ENCODE data around the gene DSCAM.

Gene DSCAM

DNA sequence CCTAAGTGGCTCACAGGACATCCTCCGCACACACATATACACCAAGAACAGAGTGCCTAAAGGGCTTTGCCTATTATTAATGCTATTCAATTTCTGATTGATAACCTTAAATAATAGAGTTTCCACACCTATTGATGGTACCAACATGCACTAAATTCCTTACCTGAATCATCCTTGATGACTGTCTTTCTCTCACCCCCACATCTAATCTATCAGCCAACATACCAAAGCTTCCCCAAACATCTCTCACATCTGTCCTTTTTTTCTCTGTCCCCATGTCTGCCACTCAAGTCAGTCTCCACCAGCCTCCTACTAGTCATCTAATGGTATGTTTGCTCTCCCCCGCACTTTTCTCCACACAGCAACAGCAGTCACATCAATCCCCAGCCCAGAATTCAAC lies 174.4 kb downstream of the DSCAM start:
- H3K4me3 ChIP-seq (ENCODE audit: low read depth, low read length) = no peak overlapping the region
- no peak for DNase-seq (ENCODE audit: low read depth)
- TF ChIP-seq, protein P1, sequence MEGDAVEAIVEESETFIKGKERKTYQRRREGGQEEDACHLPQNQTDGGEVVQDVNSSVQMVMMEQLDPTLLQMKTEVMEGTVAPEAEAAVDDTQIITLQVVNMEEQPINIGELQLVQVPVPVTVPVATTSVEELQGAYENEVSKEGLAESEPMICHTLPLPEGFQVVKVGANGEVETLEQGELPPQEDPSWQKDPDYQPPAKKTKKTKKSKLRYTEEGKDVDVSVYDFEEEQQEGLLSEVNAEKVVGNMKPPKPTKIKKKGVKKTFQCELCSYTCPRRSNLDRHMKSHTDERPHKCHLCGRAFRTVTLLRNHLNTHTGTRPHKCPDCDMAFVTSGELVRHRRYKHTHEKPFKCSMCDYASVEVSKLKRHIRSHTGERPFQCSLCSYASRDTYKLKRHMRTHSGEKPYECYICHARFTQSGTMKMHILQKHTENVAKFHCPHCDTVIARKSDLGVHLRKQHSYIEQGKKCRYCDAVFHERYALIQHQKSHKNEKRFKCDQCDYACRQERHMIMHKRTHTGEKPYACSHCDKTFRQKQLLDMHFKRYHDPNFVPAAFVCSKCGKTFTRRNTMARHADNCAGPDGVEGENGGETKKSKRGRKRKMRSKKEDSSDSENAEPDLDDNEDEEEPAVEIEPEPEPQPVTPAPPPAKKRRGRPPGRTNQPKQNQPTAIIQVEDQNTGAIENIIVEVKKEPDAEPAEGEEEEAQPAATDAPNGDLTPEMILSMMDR (conservative IDR thresholded peaks at IDR 0.05; ENCODE audit: low read depth, low read length) = no peak

DNA sequence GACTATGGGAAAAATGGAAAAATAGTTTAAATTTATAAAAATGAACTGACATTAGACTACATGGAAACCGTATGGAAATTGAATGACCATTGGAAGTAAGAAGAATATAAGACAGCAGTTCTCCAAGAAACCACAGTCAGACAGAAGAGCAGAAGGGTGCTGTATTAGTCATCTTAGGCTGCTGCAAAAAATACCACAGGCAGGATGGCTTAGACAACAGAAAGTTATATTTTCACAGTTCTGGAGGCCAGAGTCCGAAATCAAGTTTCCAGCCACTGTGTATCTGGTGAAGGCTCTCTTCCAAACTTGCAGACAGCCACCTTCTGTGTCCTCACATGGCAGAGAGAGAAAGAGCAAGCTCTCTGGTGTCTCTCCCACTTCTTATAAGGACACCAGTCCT lies 175.2 kb downstream of the DSCAM start:
- DNase-seq (ENCODE audit: low read depth) = no peak
- no peak overlapping the region for H3K4me3 ChIP-seq (ENCODE audit: low read depth, low read length)
- TF ChIP-seq, protein P1 (conservative IDR thresholded peaks at IDR 0.05; ENCODE audit: low read depth, low read length) = no peak

DNA sequence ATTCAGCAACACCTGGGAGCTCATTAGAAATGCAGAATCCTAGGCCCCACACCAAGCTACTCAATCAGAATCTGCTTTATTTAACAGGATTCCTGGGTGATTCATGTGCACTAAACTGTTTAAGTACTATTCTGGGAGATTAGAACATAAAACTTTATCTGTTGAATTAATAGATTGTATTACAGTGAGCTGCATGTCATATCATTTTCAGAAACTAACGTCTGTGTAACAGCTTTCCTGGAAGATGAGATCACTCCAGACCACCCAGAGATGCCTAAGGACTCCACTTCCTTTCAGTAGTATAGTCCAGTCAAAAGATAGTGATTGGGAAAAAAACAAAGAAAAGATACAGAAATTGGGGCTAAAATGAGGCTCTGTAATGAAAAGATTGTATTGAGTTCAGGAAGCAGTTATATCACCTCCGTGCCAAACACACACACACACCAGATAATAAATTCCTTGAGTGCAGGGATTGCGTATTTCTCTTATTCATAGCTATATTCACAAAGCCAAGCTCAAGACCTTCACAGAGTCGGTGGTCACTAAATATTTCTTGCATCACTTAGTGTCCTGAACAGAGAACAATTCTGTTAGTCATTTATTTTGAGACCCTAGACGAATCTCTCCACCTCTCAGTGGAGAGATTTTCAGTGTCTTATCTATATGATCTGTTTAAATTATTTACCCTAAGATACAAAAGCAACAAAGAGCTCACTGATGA lies 178.2 kb downstream of the DSCAM start:
- DNase-seq (ENCODE audit: low read depth) = no peak
- TF ChIP-seq, protein P1 (conservative IDR thresholded peaks at IDR 0.05; ENCODE audit: low read depth, low read length) = no peak
- H3K4me3 ChIP-seq (ENCODE audit: low read depth, low read length) = no peak overlapping the region

GRCh38 chr21:40667967-40668366 lies 179.0 kb downstream of the DSCAM start:
- no peak overlapping the region for H3K4me3 ChIP-seq (ENCODE audit: low read depth, low read length)
- TF ChIP-seq, protein P1 (conservative IDR thresholded peaks at IDR 0.05; ENCODE audit: low read depth, low read length) = no peak
- DNase-seq (ENCODE audit: low read depth) = no peak

DNA sequence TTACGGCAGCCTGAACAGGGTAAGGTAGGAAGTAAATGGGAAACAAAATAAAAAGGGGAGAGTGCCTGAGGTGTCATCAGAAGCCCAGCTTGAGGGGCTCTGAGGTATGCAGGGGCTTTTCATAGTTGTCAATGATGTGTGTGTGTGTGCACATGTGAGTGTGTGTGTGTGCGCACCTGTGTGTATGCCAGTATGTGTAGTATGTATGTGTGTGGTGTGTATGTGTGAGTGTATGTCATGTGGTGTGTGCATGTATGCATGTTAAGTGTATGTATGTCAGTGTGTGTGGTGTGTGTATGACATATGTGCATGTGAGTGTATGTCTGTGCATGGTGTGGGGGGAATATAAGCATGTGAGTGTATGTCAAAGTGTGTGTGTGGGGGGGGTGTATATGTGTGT lies 184.1 kb downstream of the DSCAM start:
- DNase-seq (ENCODE audit: low read depth) = no peak
- no peak overlapping the region for H3K4me3 ChIP-seq (ENCODE audit: low read depth, low read length)
- TF ChIP-seq, protein P1 (conservative IDR thresholded peaks at IDR 0.05; ENCODE audit: low read depth, low read length) = no peak

DNA sequence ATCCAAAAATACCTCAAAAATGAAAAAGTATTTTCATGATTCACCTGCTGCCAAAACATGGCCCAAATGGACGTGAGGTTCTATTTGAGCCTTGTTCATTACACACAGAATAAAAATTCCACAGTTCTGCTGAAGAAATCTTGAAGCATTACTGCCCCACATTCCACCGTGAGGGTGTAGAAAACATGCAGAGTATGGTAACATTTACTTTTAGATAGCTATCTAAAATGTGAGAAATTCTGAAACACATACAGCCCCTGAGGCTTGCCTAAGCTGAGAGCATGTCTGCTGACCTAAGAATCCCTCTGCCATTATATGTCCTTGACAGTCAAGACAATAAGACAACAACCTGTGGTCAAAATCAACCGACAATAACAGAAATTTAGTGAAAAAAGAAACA lies 186.5 kb downstream of the DSCAM start:
- no peak overlapping the region for H3K4me3 ChIP-seq (ENCODE audit: low read depth, low read length)
- DNase-seq (ENCODE audit: low read depth) = no peak
- TF ChIP-seq, protein P1 (conservative IDR thresholded peaks at IDR 0.05; ENCODE audit: low read depth, low read length) = no peak

- no peak for DNase-seq (ENCODE audit: low read depth)
- H3K4me3 ChIP-seq (ENCODE audit: low read depth, low read length) = no peak overlapping the region
- TF ChIP-seq, protein P1 (conservative IDR thresholded peaks at IDR 0.05; ENCODE audit: low read depth, low read length) = no peak
Measured at GRCh38 chr21:40658311-40658710, 188.6 kb downstream of the DSCAM start.
